Measurements from ENCODE around the gene ZRANB2. TPM values are rescaled to one million over a fixed set of nuclear protein-coding genes. Genes with fewer than 3 reads are reported as not detected.

Gene ZRANB2
- total and polyA plus RNA-seq, 9 of the 15 experiments (the other 6 are each of a cell fraction or from before 2014, with no cell fraction given) = 80.8 to 264 (median 157) TPM

DNA sequence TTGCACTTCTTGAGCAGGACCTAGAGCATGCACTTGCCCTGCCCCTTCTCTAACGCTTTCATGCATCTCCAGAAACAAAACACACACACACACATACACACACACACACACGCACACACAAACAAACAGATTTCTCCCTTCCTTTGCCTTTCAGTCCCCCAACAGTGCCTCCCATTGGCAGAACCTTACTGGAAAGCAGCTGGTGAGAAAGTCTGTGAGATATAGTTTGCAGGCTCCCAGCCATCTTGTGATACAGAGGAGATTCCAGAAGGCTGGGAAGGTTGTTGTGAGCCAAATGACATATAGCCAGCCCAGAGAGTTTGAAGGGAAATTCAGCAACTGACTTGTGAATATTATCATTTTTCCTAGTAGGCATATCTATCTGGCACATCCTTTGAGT, 35.9 kb upstream of the ZRANB2 start:
- H3K9me1 ChIP-seq (ENCODE audit: control insufficient read depth, insufficient read depth, low read length) = no peaks in the 10 kb centered on the region
- no peak overlapping the region for H2AFZ ChIP-seq (ENCODE audit: low read depth, low read length)
- TF ChIP-seq MECOM (CRISPR knock-in tag; IDR thresholded peaks at IDR 0.05) (no peak), DIDO1 (tag; IDR thresholded peaks at IDR 0.05; ENCODE audit: low read depth) (no peak)
- H3K79me2 ChIP-seq (ENCODE audit: control insufficient read depth, insufficient read depth, low read length) = no peaks in the 10 kb centered on the region
- no peak overlapping the region for H3K4me3 ChIP-seq
- no peak overlapping the region for H3K9ac ChIP-seq (ENCODE audit: insufficient read depth in 1 of 2, low read depth in 2 of 2, low read length in 2 of 2)
- intact Hi-C loops (cut with micrococcal nuclease) (no loop called here), in situ Hi-C loops (cut with MboI) (no loop called here)
- no peaks in the 10 kb centered on the region for H3K27me3 ChIP-seq (ENCODE audit: control insufficient read depth in 2 of 2, insufficient read depth in 2 of 2, low read length in 2 of 2)
- DNase-seq (ENCODE audit: extremely low read depth in 1 of 4, low spot score in 3 of 4) (no peak), FAIRE-seq (no peak), ATAC-seq (no peak)
- ChIA-PET POLR2A (no interaction called here), CTCF (ENCODE audit: low intra/inter-chr PET ratio) (no interaction called here)
- no TSS peak for BruUV-seq (replicated peaks)
- no peak overlapping the region for H3K4me2 ChIP-seq (ENCODE audit: insufficient read depth, low read length)
- H4K20me1 ChIP-seq (replicated peaks; ENCODE audit: control insufficient read depth, insufficient read depth, low read length) = no peaks in the 10 kb centered on the region
- H3K36me3 ChIP-seq (ENCODE audit: control insufficient read depth, insufficient read depth, low read length) = no peaks in the 10 kb centered on the region
- WGBS (ENCODE audit: insufficient coverage, low coverage, missing lambda C conversion rate) = 0% methylated on average over 2 of the region's 2 CpGs
- no peaks in the 10 kb centered on the region for H3K4me1 ChIP-seq (replicated peaks in 1 of 2; ENCODE audit: control insufficient read depth in 2 of 2, insufficient read depth in 2 of 2, low read length in 2 of 2)
- no peak overlapping the region for H3K27ac ChIP-seq (ENCODE audit: extremely low read depth, low read depth, low read length)
- no peaks in the 10 kb centered on the region for H3K9me3 ChIP-seq (replicated peaks; ENCODE audit: control insufficient read depth, insufficient read depth, low read depth, low read length)

DNA sequence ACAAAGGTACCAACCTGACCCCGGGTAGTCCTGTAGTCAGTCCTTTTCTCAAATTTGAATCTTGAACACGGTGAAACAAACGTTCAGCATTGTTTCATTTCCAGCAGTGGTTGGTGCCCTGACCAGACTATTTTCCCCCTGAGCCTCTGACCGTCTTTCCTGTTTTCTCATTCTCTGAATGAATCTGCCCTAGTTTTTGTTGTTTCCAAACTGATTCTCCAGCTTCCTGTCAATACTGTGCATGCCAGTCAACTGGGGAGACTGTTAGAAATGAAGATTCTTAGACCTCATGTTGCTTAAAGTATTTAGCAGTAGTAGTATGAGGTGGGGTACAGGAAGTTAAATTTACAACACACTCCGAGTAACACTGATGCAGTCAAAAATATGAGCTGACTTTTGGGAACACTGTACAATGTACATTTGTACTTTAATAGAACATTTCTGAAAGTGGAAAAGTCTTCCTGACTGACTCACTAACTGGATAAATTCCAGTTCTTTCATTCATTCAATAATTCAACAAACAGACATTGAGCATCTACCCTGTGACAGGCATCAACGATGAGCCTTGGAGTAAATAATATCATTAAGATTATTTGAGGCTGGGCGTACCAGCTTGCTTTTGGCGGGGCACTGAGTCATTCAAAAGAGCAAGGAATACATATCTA, 26.0 kb upstream of the ZRANB2 start:
- TF ChIP-seq ZSCAN32 (CRISPR knock-in tag; IDR thresholded peaks at IDR 0.05) (no peak), JUN (IDR thresholded peaks at IDR 0.05; ENCODE audit: borderline replicate concordance, low read depth, low read length) (no peak), JUN (CRISPR knock-in tag; IDR thresholded peaks at IDR 0.05; ENCODE audit: borderline replicate concordance) (no peak), SP1 (CRISPR knock-in tag; IDR thresholded peaks at IDR 0.05) (no peak)
- intact Hi-C loops (cut with micrococcal nuclease) (no loop called here), in situ Hi-C loops (cut with MboI) (no loop called here)
- no peaks in the 10 kb centered on the region for H3K27me3 ChIP-seq (ENCODE audit: control insufficient read depth in 2 of 2, insufficient read depth in 2 of 2, low read length in 2 of 2)
- no peak for ATAC-seq
- H4K20me1 ChIP-seq (replicated peaks; ENCODE audit: control insufficient read depth, insufficient read depth, low read length) = no peaks in the 10 kb centered on the region
- no peak overlapping the region for H2AFZ ChIP-seq (ENCODE audit: low read depth, low read length)
- FAIRE-seq = no peak
- ChIA-PET POLR2A (no interaction called here), CTCF (ENCODE audit: low intra/inter-chr PET ratio) (no interaction called here)
- no peaks in the 10 kb centered on the region for H3K4me1 ChIP-seq (replicated peaks in 1 of 2; ENCODE audit: control insufficient read depth in 2 of 2, insufficient read depth in 2 of 2, low read length in 2 of 2)
- H3K9me3 ChIP-seq (replicated peaks; ENCODE audit: control insufficient read depth, insufficient read depth, low read depth, low read length) = no peaks in the 10 kb centered on the region
- H3K9ac ChIP-seq (ENCODE audit: insufficient read depth in 1 of 2, low read depth in 2 of 2, low read length in 2 of 2) = no peak overlapping the region
- no peak overlapping the region for H3K27ac ChIP-seq (ENCODE audit: extremely low read depth, low read depth, low read length)
- H3K79me2 ChIP-seq (ENCODE audit: control insufficient read depth, insufficient read depth, low read length) = no peaks in the 10 kb centered on the region
- H3K36me3 ChIP-seq (ENCODE audit: control insufficient read depth, insufficient read depth, low read length) = no peaks in the 10 kb centered on the region
- BruUV-seq (replicated peaks) = no TSS peak
- WGBS (ENCODE audit: insufficient coverage, low coverage, missing lambda C conversion rate) = 0% methylated on average over 8 of the region's 8 CpGs
- H3K4me2 ChIP-seq (ENCODE audit: insufficient read depth, low read length) = no peak overlapping the region
- no peak overlapping the region for H3K4me3 ChIP-seq
- no peak for DNase-seq (ENCODE audit: extremely low read depth in 1 of 4, low spot score in 3 of 4)
- no peaks in the 10 kb centered on the region for H3K9me1 ChIP-seq (ENCODE audit: control insufficient read depth, insufficient read depth, low read length)

All from K562 (cell line).